Activated CD4-positive, alpha-beta T cell treated with anti-CD3 and anti-CD28 coated beads, Interleukin-2, amount 50 U/mL, for 4 hours (primary cell): ENCODE results near the gene AP2A2.
"Not testable (repeated sequence)": the region's sequence is repeated elsewhere in the genome, so short reads cannot be mapped to it uniquely, and the experiment has no call there.

Experiments used
- DNase-seq, 2 experiments: peaks; one replicate each; pipeline ENCODE4 v3.0.0-alpha.2; 2020

The AP2A2 gene

DNA sequence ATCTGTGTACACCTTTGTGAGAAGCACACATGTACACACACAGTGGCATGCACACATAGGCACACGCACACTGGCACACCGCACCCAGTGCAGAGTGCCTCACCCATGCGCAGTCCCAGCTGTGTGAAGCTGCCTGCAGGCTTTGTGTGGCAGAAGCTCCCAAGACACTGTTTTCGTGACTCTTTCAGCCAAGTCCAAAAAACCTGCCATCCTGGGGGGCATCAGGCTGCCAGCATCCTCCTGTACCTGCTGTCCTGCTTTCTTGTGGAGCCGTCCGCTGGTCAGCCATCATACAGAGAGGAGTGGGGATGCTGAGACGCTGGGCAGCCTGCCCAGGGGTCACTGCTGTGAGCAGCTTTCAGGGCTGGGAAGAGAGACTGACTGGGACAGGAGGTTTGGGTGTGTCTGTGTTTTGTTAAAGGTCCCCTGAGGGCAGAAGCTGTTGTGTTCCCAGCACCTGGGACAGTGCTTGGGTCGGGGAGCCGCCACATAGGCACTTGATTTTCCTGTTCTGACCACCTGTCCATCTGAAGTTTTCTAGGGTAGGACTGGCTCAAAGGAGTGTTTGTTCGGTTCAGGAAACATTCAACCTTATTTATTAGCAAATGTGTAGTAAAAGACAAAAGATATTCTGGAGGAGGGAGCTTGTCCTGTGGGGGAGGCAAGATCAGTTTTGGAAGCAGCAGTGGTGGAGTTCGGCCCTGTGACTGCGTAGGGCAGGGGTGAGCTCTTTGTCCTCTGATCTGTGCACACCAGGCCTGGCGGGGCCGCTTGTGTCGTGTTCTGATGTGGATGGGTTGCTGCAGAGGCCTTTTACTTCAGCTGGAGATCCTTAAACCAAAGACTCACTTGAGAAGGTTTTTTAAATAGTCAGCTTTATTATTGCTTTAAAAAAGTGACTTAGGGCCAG, 29.7 kb downstream of the AP2A2 start:
- DNase-seq: no peak

DNA sequence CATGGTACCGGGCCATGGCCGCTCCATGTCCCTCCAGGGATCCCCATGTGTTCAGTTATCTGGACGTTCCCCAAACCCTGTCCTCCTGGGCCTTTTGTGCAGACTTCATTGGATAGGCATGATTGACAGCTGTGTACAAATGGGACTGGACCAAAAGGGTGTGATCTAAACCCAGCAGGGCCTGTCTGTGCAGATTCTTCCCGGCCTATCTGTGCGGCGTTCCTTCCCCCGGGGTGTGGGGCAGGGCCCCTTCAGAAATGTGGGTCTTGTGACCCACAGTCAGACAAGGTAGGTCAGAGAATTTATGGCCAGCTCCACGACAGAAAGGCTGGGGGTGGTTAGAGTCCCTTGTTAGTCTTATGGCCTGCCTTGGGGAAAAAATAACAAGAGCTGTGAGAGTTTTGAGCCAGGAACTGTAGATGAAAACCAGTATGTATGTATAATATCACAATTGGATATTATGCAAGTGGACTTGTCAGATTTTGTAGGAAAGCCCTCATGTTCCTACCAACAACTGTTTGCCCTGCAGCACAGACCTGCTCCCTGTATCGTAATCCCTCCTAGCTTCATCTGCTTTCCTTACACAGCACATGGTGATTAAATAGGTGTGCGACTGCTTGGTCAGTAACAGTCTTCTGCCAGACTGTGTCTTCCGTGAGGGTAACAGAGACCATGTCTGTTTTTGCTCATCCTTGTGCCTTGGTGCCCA, 31.7 kb downstream of the AP2A2 start:
- DNase-seq: no peak

DNA sequence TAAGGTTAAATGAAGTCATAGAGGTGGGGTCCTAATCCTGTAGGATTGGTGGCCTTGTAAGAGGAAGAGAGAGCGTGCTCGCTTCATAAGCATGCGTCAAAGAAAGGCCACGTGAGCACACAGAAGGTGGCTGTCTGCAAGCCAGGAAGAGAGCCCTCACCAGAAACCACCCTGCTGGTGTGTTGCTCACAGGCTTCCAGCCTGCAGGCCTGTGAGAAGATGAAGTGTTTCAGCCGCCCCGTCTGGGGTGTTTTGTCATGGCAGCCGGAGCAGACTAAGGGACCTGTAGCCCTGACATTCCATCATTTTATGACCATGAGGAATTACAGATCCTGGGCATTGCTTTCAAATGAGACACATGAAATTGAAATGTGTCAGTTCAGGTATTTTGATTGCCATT, 32.4 kb downstream of the AP2A2 start:
- DNase-seq: no peak

DNA sequence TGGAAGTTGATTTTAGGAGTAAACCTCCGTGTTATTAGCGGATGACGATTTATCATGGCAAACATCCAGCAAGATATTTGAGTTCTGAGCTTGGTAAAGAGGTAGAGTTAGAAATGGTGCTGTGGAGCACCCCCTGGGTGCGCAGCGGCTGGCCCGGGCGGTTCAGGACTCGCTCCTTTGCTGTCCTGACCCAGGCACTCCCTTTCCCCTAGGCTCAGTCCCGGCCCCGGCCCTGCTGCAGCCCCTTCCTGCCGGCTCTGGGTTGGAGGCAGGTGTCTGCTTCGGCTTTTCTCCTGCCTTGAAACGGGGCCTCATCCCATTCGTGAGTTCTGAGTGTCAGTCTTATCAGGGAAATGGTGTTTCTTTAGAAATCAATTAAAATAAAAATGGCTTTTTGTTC, 33.4 kb downstream of the AP2A2 start:
- no peak for DNase-seq

DNA sequence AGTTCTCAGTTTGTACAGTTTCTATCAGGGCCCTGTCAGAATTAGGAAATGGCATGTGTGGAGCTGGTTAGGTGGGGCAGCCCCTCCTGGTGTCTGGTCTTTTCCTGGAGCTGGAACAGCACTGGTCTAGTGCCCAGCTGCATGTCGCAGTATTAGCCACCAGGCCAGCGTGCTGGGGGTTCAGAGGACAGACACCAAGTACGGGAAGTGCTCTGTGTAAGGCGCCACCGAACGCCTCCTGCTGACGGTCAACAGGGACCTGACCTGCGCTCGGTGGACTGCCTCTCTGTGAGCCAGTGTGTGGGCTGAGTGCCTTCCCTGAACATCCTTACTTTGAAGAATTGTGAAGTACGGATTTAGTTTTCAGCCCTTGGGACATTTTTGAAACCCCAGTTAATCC, 33.9 kb downstream of the AP2A2 start:
- DNase-seq: no peak

DNA sequence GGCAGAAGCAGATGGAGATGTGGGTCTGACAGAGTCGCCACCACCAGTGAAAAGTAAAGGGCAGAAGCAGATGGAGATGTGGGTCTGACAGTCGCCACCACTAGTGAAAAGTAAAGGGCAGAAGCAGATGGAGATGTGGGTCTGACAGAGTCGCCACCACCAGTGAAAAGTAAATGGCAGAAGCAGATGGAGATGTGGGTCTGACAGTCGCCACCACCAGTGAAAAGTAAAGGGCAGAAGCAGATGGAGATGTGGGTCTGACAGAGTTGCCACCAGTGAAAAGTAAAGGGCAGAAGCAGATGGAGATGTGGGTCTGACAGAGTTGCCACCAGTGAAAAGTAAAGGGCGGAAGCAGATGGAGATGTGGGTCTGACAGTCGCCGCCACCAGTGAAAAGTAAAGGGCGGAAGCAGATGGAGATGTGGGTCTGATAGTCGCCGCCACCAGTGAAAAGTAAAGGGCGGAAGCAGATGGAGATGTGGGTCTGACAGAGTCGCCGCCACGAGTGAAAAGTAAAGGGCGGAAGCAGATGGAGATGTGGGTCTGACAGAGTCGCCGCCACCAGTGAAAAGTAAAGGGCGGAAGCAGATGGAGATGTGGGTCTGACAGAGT, 35.7 kb downstream of the AP2A2 start:
- DNase-seq: not testable (repeated sequence)

DNA sequence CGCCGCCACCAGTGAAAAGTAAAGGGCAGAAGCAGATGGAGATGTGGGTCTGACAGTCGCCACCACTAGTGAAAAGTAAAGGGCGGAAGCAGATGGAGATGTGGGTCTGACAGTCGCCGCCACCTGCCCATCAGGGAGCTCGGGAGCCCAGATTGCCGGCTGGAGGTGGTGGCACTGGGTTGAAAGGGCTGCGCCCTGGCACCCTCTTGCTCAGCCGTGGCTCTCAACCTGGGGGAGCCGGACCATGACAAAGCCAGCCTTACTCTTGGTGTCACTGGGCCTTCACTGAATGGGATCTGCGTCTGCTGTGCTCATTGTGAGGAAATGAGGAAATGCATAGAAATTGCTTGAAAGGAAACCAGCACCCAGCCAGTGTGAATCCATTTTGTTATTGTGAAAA, 36.3 kb downstream of the AP2A2 start:
- DNase-seq: no peak

DNA sequence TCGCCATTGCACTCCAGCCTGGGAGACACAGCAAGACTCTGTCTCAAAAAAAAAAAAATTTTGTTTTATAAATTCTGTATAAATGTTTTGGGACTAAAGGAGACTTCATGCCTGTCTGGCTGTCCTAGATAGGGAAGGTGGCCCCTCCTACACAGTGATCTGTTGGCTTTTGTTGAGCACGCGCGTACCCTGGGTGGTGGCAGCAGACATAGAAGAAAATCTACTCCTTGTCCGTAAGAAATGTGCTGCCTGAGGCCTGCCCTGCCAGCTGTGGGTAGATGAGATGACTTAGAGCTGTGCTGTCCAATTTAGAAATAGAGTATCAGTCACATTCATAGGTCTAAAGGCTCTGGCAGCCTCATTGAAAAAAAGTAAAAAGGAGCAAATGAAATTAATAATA, 37.0 kb downstream of the AP2A2 start:
- no peak for DNase-seq

DNA sequence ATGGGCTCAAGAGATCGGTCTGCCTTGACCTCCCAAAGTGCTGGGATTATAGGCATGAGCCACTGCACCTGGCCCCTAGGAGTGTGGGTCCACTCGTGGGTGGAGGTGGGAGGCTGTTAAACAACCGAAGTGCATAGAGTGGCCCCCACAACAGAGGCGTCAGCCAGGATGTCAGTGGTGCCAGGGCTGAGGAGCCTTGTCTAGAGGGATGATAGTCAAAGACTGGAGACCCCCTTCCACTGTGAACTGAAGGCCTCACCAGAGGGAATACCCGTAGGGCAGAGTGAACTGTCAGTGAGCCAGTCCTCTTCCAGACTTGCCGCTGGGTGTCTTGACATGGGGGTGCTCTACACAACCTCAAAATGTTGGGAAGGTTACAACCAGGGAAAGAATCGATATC, 38.2 kb downstream of the AP2A2 start:
- DNase-seq: no peak

DNA sequence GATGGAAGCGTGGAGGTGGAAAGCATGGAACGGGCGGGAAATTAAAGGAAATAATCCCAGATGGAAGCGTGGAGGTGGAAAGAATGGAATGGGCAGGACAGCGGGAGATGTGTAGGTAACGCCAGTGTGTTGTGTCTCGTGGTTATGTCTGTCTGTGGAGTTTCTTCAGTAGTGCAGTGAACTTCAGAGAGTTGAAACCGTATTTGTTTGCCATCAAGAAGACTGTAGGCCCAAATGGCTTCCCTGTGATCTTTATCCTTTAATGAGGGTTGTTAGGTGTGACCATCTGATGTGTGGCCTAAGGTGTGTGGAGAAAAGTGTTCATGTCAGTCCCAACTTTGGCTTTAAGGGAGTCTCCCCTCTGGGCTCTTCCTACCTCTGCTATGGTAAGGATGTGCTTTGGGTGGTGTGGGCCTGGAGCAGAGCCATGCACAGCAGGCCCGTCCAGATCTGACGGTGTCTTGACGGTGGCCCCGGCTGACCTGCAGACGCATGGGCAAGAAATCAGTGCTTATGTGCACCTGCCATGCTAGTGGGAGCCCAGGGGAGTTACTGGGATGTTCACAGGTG, 39.6 kb downstream of the AP2A2 start:
- no peak for DNase-seq

DNA sequence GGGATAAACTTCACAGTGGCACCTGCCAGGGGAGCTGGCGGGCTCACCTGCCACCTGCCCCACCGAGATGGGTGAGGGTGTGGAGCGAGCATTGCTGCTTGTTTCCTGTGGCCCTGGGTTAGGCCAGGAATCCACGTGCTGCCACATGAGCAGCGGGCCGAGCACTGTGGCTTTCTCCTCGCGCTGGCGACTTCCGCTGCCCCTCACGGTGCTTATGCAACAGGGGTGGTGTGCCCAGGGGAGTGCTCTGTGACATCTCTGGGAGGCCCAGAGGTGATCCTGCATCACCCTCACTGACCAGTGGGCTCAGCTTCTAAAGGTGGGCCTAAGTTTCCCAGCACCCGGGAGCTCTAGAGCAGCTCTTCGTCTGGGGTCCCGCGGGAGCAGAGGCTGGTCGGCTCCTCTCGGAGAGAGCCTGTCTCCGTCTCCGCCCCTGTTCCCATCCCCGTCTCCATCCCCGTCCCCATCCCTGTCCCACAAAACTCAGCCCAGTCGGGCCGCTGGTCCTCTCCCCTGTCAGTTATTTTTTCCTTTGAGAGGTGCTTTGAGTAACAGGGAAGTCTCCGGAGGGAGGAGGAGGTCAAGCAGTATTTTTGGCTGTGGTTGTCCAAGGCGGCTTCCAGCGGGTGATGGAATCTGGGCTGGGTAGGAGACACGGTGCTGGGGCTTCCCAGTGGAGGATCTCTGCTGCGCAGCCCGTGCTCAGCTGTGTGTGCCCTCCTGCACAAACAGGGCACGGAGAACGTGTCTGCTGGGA, 42.5 kb downstream of the AP2A2 start:
- no peak for DNase-seq

DNA sequence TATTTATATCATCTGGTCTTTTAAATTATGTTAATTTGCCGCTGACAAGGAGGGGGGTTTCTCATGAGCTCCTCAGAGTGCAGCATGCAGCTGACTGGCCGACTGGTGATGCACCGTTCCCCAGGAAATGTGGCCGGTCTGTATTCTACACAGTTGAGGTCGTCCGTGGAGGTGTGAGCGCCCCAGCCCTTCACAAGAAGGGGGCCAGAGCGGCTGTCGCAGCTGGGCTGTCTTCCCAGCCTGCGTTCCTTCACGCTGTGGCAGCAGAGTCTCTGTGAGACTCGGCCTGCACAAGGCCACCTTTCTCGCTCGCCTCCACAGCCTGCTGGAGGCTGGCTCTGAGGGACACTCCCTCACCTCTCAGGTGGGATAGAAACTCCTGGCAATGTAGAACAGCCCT, 43.2 kb downstream of the AP2A2 start:
- DNase-seq: no peak

DNA sequence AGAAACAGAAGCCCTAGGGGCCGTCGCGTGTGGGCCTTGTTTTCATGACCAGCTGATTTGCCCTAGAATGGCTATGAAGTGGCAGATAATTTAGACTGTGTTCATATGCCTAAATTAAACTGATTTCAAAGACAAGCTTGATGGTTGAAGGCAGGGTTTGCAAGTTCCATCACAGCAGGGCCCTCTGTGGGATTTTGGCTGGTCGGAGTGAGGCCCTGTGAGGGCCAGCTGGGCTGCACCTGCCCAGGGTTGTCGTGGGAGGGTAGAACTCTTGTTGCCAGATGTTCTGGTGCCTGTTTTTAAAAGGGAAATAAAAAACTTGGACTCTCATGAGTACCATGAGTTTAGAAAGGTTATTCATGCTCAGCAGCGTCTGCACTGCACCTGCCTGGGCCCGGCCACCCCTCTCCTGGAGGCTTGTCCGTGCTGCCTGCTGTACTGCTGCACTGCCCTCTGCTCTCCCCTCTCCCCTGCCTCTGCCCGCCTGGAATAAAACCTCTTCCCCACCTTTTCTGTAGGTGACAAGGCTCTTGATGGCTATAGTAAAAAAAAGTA, 44.1 kb downstream of the AP2A2 start:
- DNase-seq: no peak

DNA sequence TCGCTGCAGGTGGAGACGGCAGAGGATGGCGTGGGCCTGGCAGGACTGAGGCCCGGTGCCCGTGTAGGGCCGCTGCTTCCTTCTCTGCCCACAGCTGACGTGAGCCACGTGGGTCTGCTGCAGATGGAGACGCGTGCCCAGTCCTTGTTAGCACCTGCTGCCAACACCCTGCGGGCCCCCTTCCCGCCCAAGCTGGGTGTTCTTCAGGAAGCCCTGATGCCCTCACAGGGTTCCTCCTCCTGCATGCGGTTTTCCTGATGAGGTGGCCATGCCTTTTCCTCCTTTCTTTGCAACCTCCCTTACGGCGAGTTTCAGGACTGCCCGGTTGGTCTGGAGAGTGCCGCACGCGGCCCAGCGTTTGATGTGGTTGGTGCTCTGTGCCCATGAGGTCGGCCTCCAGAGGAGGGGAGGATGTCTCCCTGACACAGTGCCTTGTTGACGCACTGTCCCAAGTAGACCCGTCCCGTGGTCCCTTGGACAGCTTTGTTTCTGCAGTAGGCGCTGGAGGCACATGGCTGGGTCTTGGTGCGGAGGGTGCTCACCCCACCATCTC, 44.7 kb downstream of the AP2A2 start:
- DNase-seq: no peak

DNA sequence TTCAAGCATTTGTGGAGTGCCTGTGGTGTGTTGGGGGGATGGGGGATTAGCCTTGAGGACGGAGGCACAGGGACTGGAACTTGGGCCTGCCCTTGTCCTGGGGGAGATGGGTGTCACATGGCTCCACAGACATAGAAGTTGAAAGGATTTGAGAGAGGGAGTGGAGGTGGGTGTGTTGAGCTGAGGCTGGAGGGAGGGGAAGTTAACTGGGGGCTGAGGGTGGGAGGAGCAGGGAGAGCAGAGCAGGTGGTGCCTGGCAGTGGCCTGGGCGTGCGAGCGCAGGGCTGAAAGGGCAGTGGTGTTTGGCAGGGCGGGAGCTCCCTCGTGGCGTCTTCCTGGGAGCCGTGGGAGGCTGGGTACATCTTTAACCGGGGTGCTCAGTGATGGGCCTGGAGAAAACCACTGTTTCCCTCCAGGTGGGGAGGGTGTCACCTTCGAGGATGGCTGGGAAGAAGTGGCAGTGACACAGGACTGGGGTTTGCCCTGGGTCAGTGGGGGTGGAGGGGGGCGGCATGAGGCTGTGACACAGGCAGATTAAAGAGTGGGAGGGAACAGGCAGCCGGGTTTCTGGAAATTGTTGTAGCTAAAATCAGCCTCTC, 45.5 kb downstream of the AP2A2 start:
- no peak for DNase-seq

DNA sequence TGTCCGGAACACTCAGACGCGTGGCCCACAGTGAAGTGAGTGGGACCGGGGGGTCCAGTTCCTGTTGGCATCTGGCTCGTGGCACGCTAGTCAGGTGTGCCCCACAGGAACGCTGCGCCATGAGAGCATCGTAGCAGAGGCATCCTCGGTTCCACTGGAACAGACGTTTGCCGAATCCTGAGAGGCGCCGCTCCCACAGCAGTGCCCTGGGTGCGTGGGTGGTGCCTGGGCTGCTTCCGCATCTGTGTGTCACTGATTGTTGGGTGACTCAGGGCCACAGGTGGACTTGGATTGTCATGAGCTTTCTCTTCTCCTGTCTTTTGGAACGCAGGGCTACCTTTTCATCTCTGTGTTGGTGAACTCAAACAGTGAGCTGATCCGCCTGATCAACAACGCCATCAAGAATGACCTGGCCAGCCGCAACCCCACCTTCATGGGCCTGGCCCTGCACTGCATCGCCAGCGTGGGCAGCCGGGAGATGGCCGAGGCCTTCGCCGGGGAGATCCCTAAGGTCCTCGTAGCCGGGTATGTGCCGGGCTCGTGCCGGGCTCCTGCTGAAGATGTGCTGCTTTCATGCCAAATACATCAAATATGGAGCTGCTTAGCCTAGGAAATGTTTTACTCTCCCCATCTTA, 46.2 kb downstream of the AP2A2 start:
- DNase-seq: no peak

DNA sequence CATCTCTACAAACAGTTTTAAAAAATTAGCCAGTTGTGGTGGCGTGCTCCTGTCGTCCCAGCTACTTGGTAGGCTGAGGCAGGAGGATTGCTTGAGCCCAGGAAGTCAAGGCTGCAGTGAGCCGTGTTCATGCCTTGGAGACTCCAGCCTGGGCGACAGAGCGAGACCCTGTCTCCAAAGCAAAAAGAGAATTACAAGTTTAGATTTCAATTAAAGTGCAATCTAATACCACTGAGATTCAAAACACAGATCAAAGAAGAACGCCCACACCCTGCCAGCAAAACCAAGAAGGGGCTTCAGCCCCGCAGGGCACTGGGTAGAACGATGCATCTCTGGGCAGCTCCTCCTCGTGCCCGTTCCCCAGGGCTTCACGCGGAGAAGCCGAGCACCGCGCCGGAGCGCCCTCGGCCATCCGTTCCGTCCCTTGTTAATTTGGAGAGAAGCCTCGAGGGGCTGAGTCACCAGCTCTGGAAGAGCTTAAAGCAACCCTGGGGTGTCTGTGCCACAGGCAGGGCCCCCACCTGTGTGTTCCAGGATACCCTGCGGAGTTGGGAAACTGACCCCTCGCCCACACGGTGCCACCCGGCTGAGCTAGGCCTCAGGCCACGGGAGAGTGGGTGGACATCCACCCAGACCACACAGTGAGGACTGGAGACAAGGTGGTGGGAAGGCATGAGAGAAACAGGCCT, 47.0 kb downstream of the AP2A2 start:
- no peak for DNase-seq

DNA sequence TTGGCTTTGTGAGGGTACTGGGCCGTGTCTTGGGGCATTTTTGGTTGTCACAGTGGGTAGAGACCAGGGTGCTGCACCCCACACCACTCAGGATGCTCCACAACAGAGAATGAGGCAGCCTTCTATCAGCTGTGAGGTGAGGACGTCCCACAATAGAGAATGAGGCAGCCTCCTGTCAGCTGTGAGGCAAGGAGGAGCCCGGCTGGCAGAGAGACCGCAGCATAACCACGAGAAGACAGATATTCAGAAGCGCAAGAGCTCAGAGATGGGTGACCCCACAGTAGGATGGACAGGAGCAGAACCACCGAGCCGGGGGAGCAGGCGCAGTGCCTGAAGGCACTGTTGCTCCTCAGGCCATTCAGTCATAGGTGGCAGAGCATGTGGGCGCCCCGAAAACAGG, 47.6 kb downstream of the AP2A2 start:
- no peak for DNase-seq

DNA sequence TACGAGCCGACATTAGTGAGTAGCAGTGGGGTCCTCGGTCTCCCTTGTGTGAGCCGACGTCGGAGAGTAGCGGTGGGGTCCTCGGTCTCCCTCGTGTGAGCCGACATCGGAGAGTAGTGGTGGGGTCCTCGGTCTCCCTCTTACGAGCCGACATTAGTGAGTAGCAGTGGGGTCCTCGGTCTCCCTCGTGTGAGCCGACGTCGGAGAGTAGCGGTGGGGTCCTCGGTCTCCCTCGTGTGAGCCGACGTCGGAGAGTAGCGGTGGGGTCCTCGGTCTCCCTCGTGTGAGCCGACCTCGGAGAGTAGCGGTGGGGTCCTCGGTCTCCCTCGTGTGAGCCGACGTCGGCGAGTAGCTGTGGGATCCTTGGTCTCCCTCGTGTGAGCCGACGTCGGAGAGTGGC, 49.7 kb downstream of the AP2A2 start:
- not testable (repeated sequence) for DNase-seq

DNA sequence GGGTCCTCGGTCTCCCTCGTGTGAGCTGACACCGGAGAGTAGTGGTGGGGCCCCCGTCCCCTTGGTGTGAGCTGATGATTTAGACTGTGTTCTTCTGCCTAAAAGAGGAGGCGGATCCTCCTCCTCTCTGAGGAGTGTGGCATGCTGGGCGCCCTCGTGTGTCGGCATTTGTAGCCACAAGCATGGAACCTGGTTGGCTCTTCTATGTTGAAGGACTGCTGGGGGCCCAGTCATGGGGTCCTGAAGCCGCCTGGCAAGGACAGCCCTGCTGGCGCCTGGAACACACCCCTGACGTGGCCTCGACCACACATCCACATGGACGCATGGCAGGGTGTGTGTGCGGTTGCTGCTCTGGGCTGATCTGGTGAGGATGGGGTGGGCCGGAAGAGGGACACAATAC, 50.2 kb downstream of the AP2A2 start:
- no peak for DNase-seq
